PC-3 (cell line): ENCODE data around the gene SPG7. TPM values are rescaled to one million over a fixed set of nuclear protein-coding genes. Genes with fewer than 3 reads are reported as not detected.

Source experiments
- ATAC-seq: fragments of 200-7000 bp; cut with Tn5 transposase; 2 replicates; pipeline ENCODE4 v1.9.1; 2020; ENCODE audit warnings: mild to moderate bottlenecking, moderate library complexity
- BruUV-seq: library from RNA; stranded (reverse); fragments of 400-500 nt; replicated peaks from 2 replicates; lab custom pipeline; 2021; lab: Mats Ljungman, UMichigan
- CTCF ChIA-PET: fragments of 300-600 bp; sonication (Branson Sonifier 250); formaldehyde crosslinking; loops from one replicate; lab custom pipeline; 2022; ENCODE audit warnings: antibody characterized with exemption; lab: Charles Lee
- POLR2A ChIA-PET: fragments of 300-600 bp; sonication (Branson Sonifier 250); formaldehyde crosslinking; loops from one replicate; lab custom pipeline; 2022; ENCODE audit warnings: antibody characterized with exemption; ENCODE audit not compliant: unreplicated experiment; lab: Charles Lee
- DNase-seq: peaks from one replicate; pipeline ENCODE4 v3.0.0-alpha.2; 2015
- H2AFZ ChIP-seq: fragments of 300-600 bp; sonication (generic); 2 replicates; pipeline ENCODE4 v1.6.0; 2016; ENCODE audit warnings: antibody characterized with exemption, low read length
- H3F3A ChIP-seq: fragments of 300-600 bp; sonication (generic); one replicate; pipeline ENCODE4 v1.6.0; 2017; ENCODE audit warnings: antibody characterized with exemption, low read length, control low read depth, mild to moderate bottlenecking; ENCODE audit not compliant: unreplicated experiment
- H3K27ac ChIP-seq: fragments of 300-600 bp; sonication (generic); 2 replicates; pipeline ENCODE4 v1.5.1; 2016; ENCODE audit warnings: mild to moderate bottlenecking, low read length
- H3K27me3 ChIP-seq: fragments of 300-600 bp; sonication (generic); 2 replicates; pipeline ENCODE4 v1.6.1; 2016; ENCODE audit warnings: low read length, mixed read lengths
- H3K36me3 ChIP-seq: fragments of 300-600 bp; sonication (generic); 2 replicates; pipeline ENCODE4 v1.6.1; 2016; ENCODE audit warnings: low read depth, mixed run types, low read length, mixed read lengths
- H3K4me1 ChIP-seq: fragments of 300-600 bp; sonication (generic); 2 replicates; pipeline ENCODE4 v1.5.1; 2016; ENCODE audit warnings: low read length; ENCODE audit not compliant: insufficient read depth
- H3K4me2 ChIP-seq: fragments of 300-600 bp; sonication (generic); 2 replicates; pipeline ENCODE4 v1.6.0; 2016; ENCODE audit warnings: low read length
- H3K4me3 ChIP-seq: fragments of 300-600 bp; sonication (generic); 2 replicates; pipeline ENCODE4 v1.5.1; 2016; ENCODE audit warnings: mild to moderate bottlenecking, low read length, mixed read lengths
- H3K79me2 ChIP-seq: fragments of 300-600 bp; sonication (generic); 2 replicates; pipeline ENCODE4 v1.6.1; 2017; ENCODE audit warnings: low read length, mixed read lengths
- H3K9ac ChIP-seq: fragments of 300-600 bp; sonication (generic); 2 replicates; pipeline ENCODE4 v1.6.0; 2016; ENCODE audit warnings: mild to moderate bottlenecking, low read length
- H3K9me2 ChIP-seq: fragments of 300-600 bp; sonication (generic); replicated peaks from 2 replicates; pipeline ENCODE4 v1.6.1; 2016; ENCODE audit warnings: mixed run types, low read length, mixed read lengths
- H3K9me3 ChIP-seq: fragments of 300-600 bp; sonication (generic); 2 replicates; pipeline ENCODE4 v1.6.1; 2016; ENCODE audit warnings: low read length, mixed read lengths
- H4K20me1 ChIP-seq: fragments of 300-600 bp; sonication (generic); 2 replicates; pipeline ENCODE4 v1.6.1; 2016; ENCODE audit warnings: low read length, mixed read lengths
- CTCF ChIP-seq: fragments of 300-600 bp; sonication (generic); conservative IDR thresholded peaks from 2 replicates; pipeline ENCODE4 v1.5.1; 2017; ENCODE audit warnings: antibody characterized with exemption, low read depth, mild to moderate bottlenecking, low read length
- EZH2 ChIP-seq: fragments of 300-600 bp; sonication (generic); IDR thresholded peaks from one replicate; pipeline ENCODE4 v1.6.1; 2017; ENCODE audit warnings: antibody characterized with exemption, mild to moderate bottlenecking, low read length; ENCODE audit not compliant: unreplicated experiment
- EZH2phosphoT487 ChIP-seq: fragments of 300-600 bp; sonication (generic); IDR thresholded peaks from 2 replicates; pipeline ENCODE4 v1.6.1; 2018; ENCODE audit warnings: mild to moderate bottlenecking, antibody characterized with exemption, low read length, borderline replicate concordance
- intact Hi-C: fragments of 100-400 bp; cut with micrococcal nuclease; formaldehyde crosslinking; loops from 2 replicates; pipeline ENCODE4 v1.9.0; 2023
- total RNA-seq: library from RNA; depleted of rRNA; stranded (reverse); fragments of >200 nt; gene quantifications from 2 replicates; pipeline ENCODE4 v1.2.3, GENCODE V29; 2014

Gene SPG7
- total RNA-seq, 1 experiment from 2014 or later, result 106 TPM

- BruUV-seq, result no TSS peak
- peaks cover 17% of the 10 kb centered on the region for H3K79me2 ChIP-seq
- ATAC-seq (peak; percentile 18; the same call in 1 of the 2 replicates), DNase-seq (no peak)
- no peak overlapping the region for H3K27ac ChIP-seq
- ChIA-PET CTCF (no interaction called here), POLR2A (no interaction called here)
- no peaks in the 10 kb centered on the region for H4K20me1 ChIP-seq
- no peaks in the 10 kb centered on the region for H3K9me3 ChIP-seq
- TF ChIP-seq EZH2phosphoT487 (no peak), CTCF (no peak), EZH2 (no peak)
- H3K36me3 ChIP-seq, result no peaks in the 10 kb centered on the region
- no peaks in the 10 kb centered on the region for H3F3A ChIP-seq
- no peaks in the 10 kb centered on the region for H3K9me2 ChIP-seq
- peak overlapping the region; percentile 69 for H3K4me3 ChIP-seq
- H2AFZ ChIP-seq, result peak overlapping the region; percentile 84; the same call in 1 of the 2 replicates
- H3K27me3 ChIP-seq, result no peaks in the 10 kb centered on the region
- peaks cover 6% of the 10 kb centered on the region; the same call in 1 of the 2 replicates for H3K4me1 ChIP-seq
- intact Hi-C loops, result loop anchor here (1.0 kb wide), 1 partner anchor 67 kb away; no protein-coding TSS in a partner anchor
- H3K4me2 ChIP-seq, result peak overlapping the region; percentile 92
- H3K9ac ChIP-seq, result peak overlapping the region; percentile 51
Observed at GRCh38 chr16:89573826-89574680, 65.8 kb downstream of the SPG7 start.

GRCh38 chr16:89574681-89575246 is 66.6 kb downstream of the SPG7 start:
- POLR2A ChIA-PET, result interaction anchor here (0.7 kb wide), 1 partner anchor 67 kb away, joined by 7 read pairs; no protein-coding TSS in a partner anchor
- DNase-seq, result peak; percentile 69
- Histone ChIP-seq H3K4me3 (peak overlapping the region; percentile 69), H4K20me1 (no peaks in the 10 kb centered on the region), H3K4me2 (peak overlapping the region; percentile 92), H2AFZ (peak overlapping the region; percentile 84), H3K9me3 (no peaks in the 10 kb centered on the region), H3K27me3 (no peaks in the 10 kb centered on the region), H3K79me2 (peaks cover 17% of the 10 kb centered on the region), H3F3A (no peaks in the 10 kb centered on the region), H3K4me1 (peaks cover 6% of the 10 kb centered on the region; the same call in 1 of the 2 replicates), H3K9me2 (no peaks in the 10 kb centered on the region), H3K36me3 (peaks cover 3% of the 10 kb centered on the region; the same call in 1 of the 2 replicates), H3K27ac (no peak overlapping the region), H3K9ac (peak overlapping the region; percentile 51)
- CTCF ChIA-PET, result no interaction called here
- no TSS peak for BruUV-seq
- TF ChIP-seq CTCF, result peak; percentile 62
- no peak for TF ChIP-seq EZH2
- TF ChIP-seq EZH2phosphoT487, result no peak
- peak; percentile 83 for ATAC-seq
- intact Hi-C loops, result loop anchor here (1.0 kb wide), 1 partner anchor 67 kb away; no protein-coding TSS in a partner anchor
